PC-3 (cell line): ENCODE measurements around the gene LEMD2.

Source experiments
- CTCF ChIP-seq: fragments of 300-600 bp; sonication (generic); conservative IDR thresholded peaks from 2 replicates; pipeline ENCODE4 v1.5.1; 2017; ENCODE audit warnings: antibody characterized with exemption, low read depth, mild to moderate bottlenecking, low read length
- EZH2 ChIP-seq: fragments of 300-600 bp; sonication (generic); IDR thresholded peaks from one replicate; pipeline ENCODE4 v1.6.1; 2017; ENCODE audit warnings: antibody characterized with exemption, mild to moderate bottlenecking, low read length; ENCODE audit not compliant: unreplicated experiment
- EZH2phosphoT487 ChIP-seq: fragments of 300-600 bp; sonication (generic); IDR thresholded peaks from 2 replicates; pipeline ENCODE4 v1.6.1; 2018; ENCODE audit warnings: mild to moderate bottlenecking, antibody characterized with exemption, low read length, borderline replicate concordance

- no peak for TF ChIP-seq EZH2phosphoT487
- no peak for TF ChIP-seq CTCF
- no peak for TF ChIP-seq EZH2
Measured at GRCh38 chr6:33809594-33809993, 20.7 kb upstream of the LEMD2 start.
